GM21528 (cell line): ENCODE results near the gene SEMA5A.

ENCODE experiments used
- ATAC-seq: cut with Tn5 transposase; IDR thresholded peaks from one replicate; pipeline ENCODE4 v1.9.1; 2021; ENCODE audit warnings: mild to moderate bottlenecking, moderate library complexity; ENCODE audit not compliant: unreplicated experiment, low FRiP score

The SEMA5A gene

GRCh38 chr5:9344751-9345240 lies 201.1 kb downstream of the SEMA5A start:
- no peak for ATAC-seq

- ATAC-seq, result no peak
Measured at GRCh38 chr5:9343146-9343850, 202.6 kb downstream of the SEMA5A start.

GRCh38 chr5:9342161-9342787 lies 203.6 kb downstream of the SEMA5A start:
- ATAC-seq, result no peak

- ATAC-seq, result no peak
Measured at GRCh38 chr5:9340085-9340484, 205.8 kb downstream of the SEMA5A start.

GRCh38 chr5:9339206-9339818 lies 206.6 kb downstream of the SEMA5A start:
- no peak for ATAC-seq

GRCh38 chr5:9338796-9339195 lies 207.1 kb downstream of the SEMA5A start:
- no peak for ATAC-seq

GRCh38 chr5:9337928-9338595 lies 207.8 kb downstream of the SEMA5A start:
- ATAC-seq, result no peak

GRCh38 chr5:9335754-9336495 lies 209.9 kb downstream of the SEMA5A start:
- ATAC-seq, result no peak

GRCh38 chr5:9335269-9335668 lies 210.6 kb downstream of the SEMA5A start:
- no peak for ATAC-seq

GRCh38 chr5:9332026-9332425 lies 213.8 kb downstream of the SEMA5A start:
- ATAC-seq, result no peak

GRCh38 chr5:9331372-9331771 lies 214.5 kb downstream of the SEMA5A start:
- ATAC-seq, result no peak

- ATAC-seq, result no peak
Measured at GRCh38 chr5:9329125-9329524, 216.8 kb downstream of the SEMA5A start.

- ATAC-seq, result no peak
Measured at GRCh38 chr5:9325549-9325948, 220.3 kb downstream of the SEMA5A start.

- no peak for ATAC-seq
Measured at GRCh38 chr5:9324348-9325077, 221.4 kb downstream of the SEMA5A start.

GRCh38 chr5:9320652-9321051 lies 225.2 kb downstream of the SEMA5A start:
- no peak for ATAC-seq

GRCh38 chr5:9318031-9318430 lies 227.8 kb downstream of the SEMA5A start:
- ATAC-seq, result no peak

GRCh38 chr5:9316733-9317132 lies 229.1 kb downstream of the SEMA5A start:
- ATAC-seq, result no peak

GRCh38 chr5:9316041-9316440 lies 229.8 kb downstream of the SEMA5A start:
- no peak for ATAC-seq

GRCh38 chr5:9314558-9314957 lies 231.3 kb downstream of the SEMA5A start:
- no peak for ATAC-seq

GRCh38 chr5:9313751-9314150 lies 232.1 kb downstream of the SEMA5A start:
- no peak for ATAC-seq
